Peyer's patch (tissue), 4 donors: ENCODE results near the gene TXK. TPM values are rescaled to one million over a fixed set of nuclear protein-coding genes. Genes with fewer than 3 reads are reported as not detected.

Experiments used
- DNase-seq, 3 donors: peaks; one replicate each; pipeline ENCODE4 v3.0.0-alpha.2; 2017 to 2019
- H3K27ac ChIP-seq, 4 donors: fragments of 200-600 bp; sonication (generic); one replicate each; pipeline ENCODE4 v1.5.1; 2016 to 2019
- H3K27me3 ChIP-seq, 2 donors: fragments of 200-600 bp; sonication (generic); one replicate each; pipeline ENCODE4 v1.5.1; 2019
- H3K36me3 ChIP-seq, 3 donors: fragments of 200-600 bp; sonication (generic); one replicate each; pipeline ENCODE4 v1.5.1; 2016 to 2019
- H3K4me1 ChIP-seq, 4 donors: fragments of 200-600 bp; sonication (generic); one replicate each; pipeline ENCODE4 v1.5.1; 2016 to 2019
- H3K4me3 ChIP-seq, 4 donors: fragments of 200-600 bp; sonication (generic); 1 replicate in 3 of 4; 2 replicates in 1 of 4; pipeline ENCODE4 v1.5.1; 2016 to 2019; ENCODE audit warnings: mild to moderate bottlenecking in 1 of 4
- H3K9me3 ChIP-seq, 4 donors: fragments of 200-600 bp; sonication (generic); one replicate each; pipeline ENCODE4 v1.5.1; 2016 to 2019; ENCODE audit warnings: mild to moderate bottlenecking in 1 of 4
- CTCF ChIP-seq, 6 experiments: fragments of 450-650 bp in 4 of 6; fragments of 200-600 bp in 2 of 6; sonication (generic) in 1 of 6; IDR thresholded peaks; one replicate each; pipeline ENCODE4 v1.5.1; 2017 to 2019; ENCODE audit warnings: antibody characterized with exemption in 6 of 6, mild to moderate bottlenecking in 3 of 6, moderate library complexity in 1 of 6
- POLR2A ChIP-seq, 2 donors: fragments of 450-650 bp; IDR thresholded peaks; one replicate each; pipeline ENCODE4 v1.5.1; 2017; ENCODE audit warnings: antibody characterized with exemption in 2 of 2, mild to moderate bottlenecking in 2 of 2, moderate library complexity in 2 of 2
- total RNA-seq, 4 donors: library from RNA; depleted of rRNA; stranded (reverse); fragments of >200 nt; gene quantifications; one replicate each; pipeline ENCODE4 v1.1.0, GENCODE V29; 2016

The TXK gene
- total RNA-seq, 4 donors from 2014 or later, result 3.9 to 33.0 (median 9.5) TPM

GRCh38 chr4:48162162-48162561, 28.1 kb upstream of the TXK start:
- H3K4me1 ChIP-seq, result no peaks in the 10 kb centered on the region
- TF ChIP-seq POLR2A (IDR thresholded peaks at IDR 0.05) (no peak), CTCF (IDR thresholded peaks at IDR 0.05) (no peak)
- H3K36me3 ChIP-seq, result no peaks in the 10 kb centered on the region
- no peaks in the 10 kb centered on the region for H3K9me3 ChIP-seq
- no peaks in the 10 kb centered on the region for H3K27me3 ChIP-seq
- no peak overlapping the region for H3K27ac ChIP-seq
- DNase-seq, result no peak
- no peak overlapping the region for H3K4me3 ChIP-seq

- Histone ChIP-seq H3K27me3 (no peaks in the 10 kb centered on the region), H3K36me3 (peaks cover 0 to 24% (median 0%) of the 10 kb centered on the region in 3 donors), H3K27ac (no peak overlapping the region), H3K4me3 (no peak overlapping the region), H3K4me1 (no peaks in the 10 kb centered on the region), H3K9me3 (peaks cover 0 to 4% (median 0%) of the 10 kb centered on the region in 4 donors)
- TF ChIP-seq POLR2A (IDR thresholded peaks at IDR 0.05) (no peak), CTCF (IDR thresholded peaks at IDR 0.05) (no peak)
- DNase-seq, result no peak
Measured at GRCh38 chr4:48157271-48157670, 23.2 kb upstream of the TXK start.

GRCh38 chr4:48156423-48156822, 22.4 kb upstream of the TXK start:
- Histone ChIP-seq H3K9me3 (peaks cover 0 to 4% (median 0%) of the 10 kb centered on the region in 4 donors), H3K27ac (no peak overlapping the region), H3K36me3 (peaks cover 0 to 24% (median 0%) of the 10 kb centered on the region in 3 donors), H3K4me1 (no peaks in the 10 kb centered on the region), H3K27me3 (no peaks in the 10 kb centered on the region), H3K4me3 (no peak overlapping the region)
- DNase-seq, result no peak
- TF ChIP-seq CTCF (IDR thresholded peaks at IDR 0.05), result no peak

- H3K27me3 ChIP-seq, result no peaks in the 10 kb centered on the region
- H3K36me3 ChIP-seq, result peaks cover 0 to 24% (median 0%) of the 10 kb centered on the region in 3 donors
- no peak for TF ChIP-seq CTCF (IDR thresholded peaks at IDR 0.05)
- no peak overlapping the region for H3K27ac ChIP-seq
- H3K9me3 ChIP-seq, result peaks cover 0 to 4% (median 0%) of the 10 kb centered on the region in 4 donors
- no peaks in the 10 kb centered on the region for H3K4me1 ChIP-seq
- H3K4me3 ChIP-seq, result no peak overlapping the region
- DNase-seq, result no peak
Measured at GRCh38 chr4:48153791-48154550, 19.9 kb upstream of the TXK start.

GRCh38 chr4:48152259-48152658, 18.2 kb upstream of the TXK start:
- no peaks in the 10 kb centered on the region for H3K27me3 ChIP-seq
- TF ChIP-seq CTCF (IDR thresholded peaks at IDR 0.05), result no peak

More at GRCh38 chr4:48152259-48152658, 18.2 kb upstream of the TXK start:
- Histone ChIP-seq H3K36me3 (peaks cover 0 to 29% (median 0%) of the 10 kb centered on the region in 3 donors), H3K27ac (no peak overlapping the region), H3K9me3 (peaks cover 0 to 4% (median 0%) of the 10 kb centered on the region in 4 donors), H3K4me1 (no peaks in the 10 kb centered on the region), H3K4me3 (no peak overlapping the region)
- DNase-seq, result no peak
